Activated naive CD8-positive, alpha-beta T cell treated with anti-CD3 and anti-CD28 coated beads, Interleukin-2, amount 10 ng/mL, durations not matched to agents 7 days and 5 days (primary cell): Measurements from ENCODE around the gene C1orf116. TPM values are rescaled to one million over a fixed set of nuclear protein-coding genes. Genes with fewer than 3 reads are reported as not detected.
A peak's percentile ranks its signal among the peaks of the same experiment; 100 is the strongest.

Source experiments
- ATAC-seq: fragments of 150-1000 bp; cut with Tn5 transposase; one replicate; pipeline ENCODE4 v1.10.0; 2021; ENCODE audit warnings: low read depth, moderate library complexity
- POLR2A ChIA-PET: fragments of 350-600 bp; sonication (Branson Sonifier 250); formaldehyde crosslinking; loops from one replicate; lab custom pipeline; 2021; ENCODE audit warnings: antibody characterized with exemption; lab: Charles Lee
- DNase-seq: peaks from one replicate; pipeline ENCODE4 v3.0.0; 2021
- H3K27ac Mint-ChIP-seq: one replicate; pipeline ENCODE4 v1.8.0; 2022; ENCODE audit warnings: mild to moderate bottlenecking, mixed read lengths
- H3K27me3 Mint-ChIP-seq: one replicate; pipeline ENCODE4 v1.8.0; 2022; ENCODE audit warnings: mild to moderate bottlenecking, moderate library complexity, mixed read lengths
- H3K36me3 Mint-ChIP-seq: one replicate; pipeline ENCODE4 v1.8.0; 2021; ENCODE audit warnings: mild to moderate bottlenecking, mixed read lengths
- H3K4me1 Mint-ChIP-seq: one replicate; pipeline ENCODE4 v1.8.0; 2021; ENCODE audit warnings: mixed read lengths
- H3K4me3 Mint-ChIP-seq: one replicate; pipeline ENCODE4 v1.8.0; 2022; ENCODE audit warnings: mild to moderate bottlenecking, moderate library complexity, mixed read lengths
- H3K9me3 Mint-ChIP-seq: one replicate; pipeline ENCODE4 v1.8.0; 2021; ENCODE audit warnings: mixed read lengths
- total RNA-seq, 2 experiments: library from RNA; stranded (reverse); gene quantifications; one replicate each; pipeline ENCODE4 v1.2.3, GENCODE V29; 2021

C1orf116 gene
- total RNA-seq, 2 experiments from 2014 or later = not detected

GRCh38 chr1:207069858-207070506, 37.4 kb upstream of the C1orf116 start:
- Mint-ChIP-seq H3K9me3 (no peaks in the 10 kb centered on the region), H3K27ac (peak overlapping the region; percentile 90), H3K27me3 (peaks cover 2% of the 10 kb centered on the region), H3K4me3 (peak overlapping the region; percentile 57), H3K4me1 (peaks cover 41% of the 10 kb centered on the region), H3K36me3 (peaks cover 13% of the 10 kb centered on the region)
- POLR2A ChIA-PET = interaction anchor here (1.3 to 2.2 kb wide), 3 partner anchors 17 to 267 kb away, joined by 5 to 16 read pairs (median 5); partner anchors contain the start of genes CD55 and PFKFB2
- DNase-seq (no peak), ATAC-seq (no peak)

- no peaks in the 10 kb centered on the region for H3K9me3 Mint-ChIP-seq
- H3K27ac Mint-ChIP-seq = peak overlapping the region; percentile 90
- POLR2A ChIA-PET = interaction anchor here (0.7 to 2.2 kb wide), 3 partner anchors 16 to 253 kb away, joined by 3 to 16 read pairs (median 4); partner anchors contain the start of genes CD55 and PFKFB2
- peaks cover 41% of the 10 kb centered on the region for H3K4me1 Mint-ChIP-seq
- peaks cover 13% of the 10 kb centered on the region for H3K36me3 Mint-ChIP-seq
- ATAC-seq = peak; percentile 69
- H3K27me3 Mint-ChIP-seq = peaks cover 2% of the 10 kb centered on the region
- DNase-seq = no peak
- H3K4me3 Mint-ChIP-seq = peak overlapping the region; percentile 47
These were observed 36.5 kb upstream of the C1orf116 start for GRCh38 chr1:207069061-207069460.

- peaks cover 16% of the 10 kb centered on the region for H3K36me3 Mint-ChIP-seq
- POLR2A ChIA-PET = no interaction called here
- no peak overlapping the region for H3K4me3 Mint-ChIP-seq
- H3K27ac Mint-ChIP-seq = no peak overlapping the region
- H3K4me1 Mint-ChIP-seq = peaks cover 38% of the 10 kb centered on the region
- ATAC-seq = no peak
- no peaks in the 10 kb centered on the region for H3K27me3 Mint-ChIP-seq
- H3K9me3 Mint-ChIP-seq = no peaks in the 10 kb centered on the region
- no peak for DNase-seq
These were observed 35.1 kb upstream of the C1orf116 start for GRCh38 chr1:207067665-207068064.

- POLR2A ChIA-PET = no interaction called here
- ATAC-seq = no peak
- no peak overlapping the region for H3K4me3 Mint-ChIP-seq
These were observed 34.6 kb upstream of the C1orf116 start for GRCh38 chr1:207067185-207067584.

DNA sequence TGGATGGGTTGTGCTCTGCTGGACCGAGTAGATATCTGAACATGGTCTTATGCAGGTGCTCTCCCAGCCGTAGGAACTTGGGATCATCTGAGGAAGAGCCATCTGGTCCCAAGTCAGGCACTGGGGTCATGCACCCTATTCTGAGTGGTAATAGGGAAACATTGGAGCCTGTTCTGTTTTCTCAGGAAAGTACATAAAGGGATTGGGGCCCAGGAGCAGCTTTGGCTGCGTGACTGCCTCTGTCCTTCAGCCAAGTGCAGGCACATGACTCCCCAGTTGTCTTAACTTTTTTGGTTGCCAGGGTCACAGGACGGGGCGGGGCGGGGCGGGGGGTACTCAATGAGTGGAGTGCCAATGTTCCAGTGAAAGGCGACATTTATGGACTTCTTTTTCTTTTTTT, 32.0 kb upstream of the C1orf116 start:
- ATAC-seq = no peak
- no peak overlapping the region for H3K4me3 Mint-ChIP-seq
- no peaks in the 10 kb centered on the region for H3K27me3 Mint-ChIP-seq
- H3K9me3 Mint-ChIP-seq = no peaks in the 10 kb centered on the region
- POLR2A ChIA-PET = no interaction called here
- H3K36me3 Mint-ChIP-seq = peaks cover 18% of the 10 kb centered on the region
- no peak overlapping the region for H3K27ac Mint-ChIP-seq
- peaks cover 12% of the 10 kb centered on the region for H3K4me1 Mint-ChIP-seq
- DNase-seq = no peak

More at GRCh38 chr1:207067185-207067584, 34.6 kb upstream of the C1orf116 start:
- peaks cover 36% of the 10 kb centered on the region for H3K4me1 Mint-ChIP-seq
- no peak for DNase-seq
- no peaks in the 10 kb centered on the region for H3K9me3 Mint-ChIP-seq
- H3K27me3 Mint-ChIP-seq = no peaks in the 10 kb centered on the region
- no peak overlapping the region for H3K27ac Mint-ChIP-seq
- H3K36me3 Mint-ChIP-seq = peaks cover 18% of the 10 kb centered on the region

GRCh38 chr1:207063014-207063413, 30.5 kb upstream of the C1orf116 start:
- peaks cover 3% of the 10 kb centered on the region for H3K4me1 Mint-ChIP-seq
- no peak overlapping the region for H3K4me3 Mint-ChIP-seq
- H3K36me3 Mint-ChIP-seq = peaks cover 11% of the 10 kb centered on the region
- POLR2A ChIA-PET = no interaction called here
- H3K27me3 Mint-ChIP-seq = no peaks in the 10 kb centered on the region
- DNase-seq (no peak), ATAC-seq (no peak)
- H3K9me3 Mint-ChIP-seq = no peaks in the 10 kb centered on the region
- H3K27ac Mint-ChIP-seq = no peak overlapping the region

- POLR2A ChIA-PET = no interaction called here
- peaks cover 11% of the 10 kb centered on the region for H3K36me3 Mint-ChIP-seq
- H3K9me3 Mint-ChIP-seq = no peaks in the 10 kb centered on the region
- ATAC-seq (no peak), DNase-seq (no peak)
- no peaks in the 10 kb centered on the region for H3K27me3 Mint-ChIP-seq
- H3K27ac Mint-ChIP-seq = no peak overlapping the region
- no peak overlapping the region for H3K4me3 Mint-ChIP-seq
- peaks cover 2% of the 10 kb centered on the region for H3K4me1 Mint-ChIP-seq
These were observed 29.5 kb upstream of the C1orf116 start for GRCh38 chr1:207062058-207062457.

GRCh38 chr1:207060596-207060995, 28.0 kb upstream of the C1orf116 start:
- Mint-ChIP-seq H3K4me1 (peaks cover 2% of the 10 kb centered on the region), H3K27me3 (no peaks in the 10 kb centered on the region), H3K9me3 (no peaks in the 10 kb centered on the region), H3K27ac (no peak overlapping the region), H3K4me3 (no peak overlapping the region), H3K36me3 (peaks cover 11% of the 10 kb centered on the region)
- DNase-seq (no peak), ATAC-seq (no peak)
- POLR2A ChIA-PET = no interaction called here

- H3K36me3 Mint-ChIP-seq = peaks cover 8% of the 10 kb centered on the region
- H3K4me3 Mint-ChIP-seq = no peak overlapping the region
- H3K27ac Mint-ChIP-seq = no peak overlapping the region
- ATAC-seq (no peak), DNase-seq (no peak)
- peaks cover 3% of the 10 kb centered on the region for H3K4me1 Mint-ChIP-seq
- POLR2A ChIA-PET = no interaction called here
- H3K27me3 Mint-ChIP-seq = no peaks in the 10 kb centered on the region
- H3K9me3 Mint-ChIP-seq = no peaks in the 10 kb centered on the region
These were observed 27.3 kb upstream of the C1orf116 start for GRCh38 chr1:207059881-207060280.

- Mint-ChIP-seq H3K9me3 (no peaks in the 10 kb centered on the region), H3K27me3 (no peaks in the 10 kb centered on the region), H3K36me3 (peaks cover 8% of the 10 kb centered on the region), H3K4me1 (peaks cover 7% of the 10 kb centered on the region), H3K4me3 (no peak overlapping the region), H3K27ac (no peak overlapping the region)
- ATAC-seq = no peak
- DNase-seq = no peak
- POLR2A ChIA-PET = no interaction called here
These were observed 26.6 kb upstream of the C1orf116 start for GRCh38 chr1:207058878-207059867.

- no peaks in the 10 kb centered on the region for H3K9me3 Mint-ChIP-seq
- H3K4me1 Mint-ChIP-seq = peaks cover 12% of the 10 kb centered on the region
- ATAC-seq = no peak
- H3K4me3 Mint-ChIP-seq = no peak overlapping the region
- H3K36me3 Mint-ChIP-seq = peaks cover 5% of the 10 kb centered on the region
- H3K27me3 Mint-ChIP-seq = no peaks in the 10 kb centered on the region
- POLR2A ChIA-PET = interaction anchor here (0.9 kb wide), 1 partner anchor 13 kb away, joined by 3 read pairs; no protein-coding TSS in a partner anchor
- DNase-seq = no peak
- H3K27ac Mint-ChIP-seq = no peak overlapping the region
These were observed 25.7 kb upstream of the C1orf116 start for GRCh38 chr1:207058252-207058651.

DNA sequence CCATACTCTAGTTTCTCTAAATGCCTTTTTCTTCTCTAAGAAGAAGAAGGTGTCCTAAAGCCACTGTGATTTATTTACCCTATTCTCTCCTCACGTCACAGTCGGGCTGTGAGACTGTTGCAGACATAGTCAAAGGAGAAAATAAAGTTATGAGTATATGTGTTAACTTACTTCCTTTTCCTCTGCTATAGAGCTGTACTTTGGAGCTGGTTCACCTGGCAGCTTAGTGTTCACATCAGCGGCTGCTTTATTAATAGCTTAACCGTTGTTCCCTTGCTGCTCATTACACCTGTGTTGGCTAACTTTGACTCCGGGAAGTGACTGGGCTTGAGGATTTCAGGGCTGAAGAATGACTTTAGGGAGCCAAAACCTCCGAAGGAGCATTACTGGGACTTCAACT, 24.1 kb upstream of the C1orf116 start:
- Mint-ChIP-seq H3K27me3 (no peaks in the 10 kb centered on the region), H3K36me3 (no peaks in the 10 kb centered on the region), H3K9me3 (no peaks in the 10 kb centered on the region), H3K27ac (no peak overlapping the region), H3K4me1 (peaks cover 18% of the 10 kb centered on the region), H3K4me3 (no peak overlapping the region)
- no peak for ATAC-seq
- no peak for DNase-seq
- POLR2A ChIA-PET = no interaction called here

GRCh38 chr1:207055386-207056001, 22.9 kb upstream of the C1orf116 start:
- Mint-ChIP-seq H3K9me3 (no peaks in the 10 kb centered on the region), H3K36me3 (no peaks in the 10 kb centered on the region), H3K4me3 (no peak overlapping the region), H3K27me3 (no peaks in the 10 kb centered on the region), H3K4me1 (peaks cover 26% of the 10 kb centered on the region), H3K27ac (no peak overlapping the region)
- DNase-seq (no peak), ATAC-seq (no peak)
- POLR2A ChIA-PET = interaction anchor here (0.9 kb wide), 1 partner anchor 30 kb away, joined by 3 read pairs; no protein-coding TSS in a partner anchor
